K562 (cell line): Measurements from ENCODE around the gene GBA3. TPM values are rescaled to one million over a fixed set of nuclear protein-coding genes. Genes with fewer than 3 reads are reported as not detected.

Source experiments
- CUX1 ChIP-seq: fragments of 200-800 bp; sonication (Bioruptor generic); IDR thresholded peaks from 2 replicates; pipeline ENCODE4 v1.6.1; 2016; ENCODE audit warnings: missing genetic modification characterization, missing compliant biosample characterization
- EZH2 ChIP-seq: IDR thresholded peaks from 2 replicates; pipeline ENCODE4 v1.6.1; 2012; ENCODE audit warnings: low read depth, mild to moderate bottlenecking, inconsistent platforms, low read length, borderline replicate concordance
- MAFF ChIP-seq: IDR thresholded peaks from 2 replicates; pipeline ENCODE4 v1.6.1; 2012; ENCODE audit warnings: low read length, improper control_type of control experiment
- RNF2 ChIP-seq: sonication (generic); IDR thresholded peaks from 2 replicates; pipeline ENCODE4 v1.6.1; 2016
- SREBF1 ChIP-seq: fragments of 150-350 bp; IDR thresholded peaks from 2 replicates; pipeline ENCODE4 v1.6.1; 2014; ENCODE audit warnings: antibody characterized with exemption, low read depth, low read length, borderline replicate concordance
- STAT5B ChIP-seq: fragments of 250-450 bp; sonication (Bioruptor Pico); IDR thresholded peaks from 2 replicates; pipeline ENCODE4 v1.8.0; 2021; ENCODE audit warnings: mild to moderate bottlenecking, inconsistent platforms
- TCFL5 ChIP-seq: fragments of 250-450 bp; sonication (Bioruptor Pico); conservative IDR thresholded peaks from 2 replicates; pipeline ENCODE4 v1.6.1; 2021; ENCODE audit warnings: mild to moderate bottlenecking, moderate library complexity, matching md5 sums
- TGIF2 ChIP-seq: sonication (generic); formaldehyde crosslinking; IDR thresholded peaks from 2 replicates; pipeline ENCODE4 v1.8.1; 2022; ENCODE audit warnings: mild to moderate bottlenecking, missing genetic modification reagents, moderate library complexity
- ZNF445 ChIP-seq: fragments of 250-450 bp; sonication (Bioruptor Pico); IDR thresholded peaks from 2 replicates; pipeline ENCODE4 v1.4.0; 2020; ENCODE audit warnings: low read depth, mild to moderate bottlenecking, moderate library complexity
- ZNF561 ChIP-seq: fragments of 450-650 bp; formaldehyde crosslinking; conservative IDR thresholded peaks from 2 replicates; pipeline ENCODE4 v1.4.0; 2020; ENCODE audit warnings: mild to moderate bottlenecking, moderate library complexity
- polyA plus RNA-seq, 8 experiments: library from polyadenylated mRNA; depleted of rRNA in 4 of 8; stranded (reverse) in 5 of 8; unstranded in 3 of 8; fragments of >200 nt; fragmentation: Nextera tagmentation in 2 of 8; fragmentation: Illumina TruSeq in 1 of 8; extraction: Ambion mirVana in 2 of 8; extraction: Trizol in 1 of 8; gene quantifications; 2 replicates each; pipeline versions ENCODE4 v1.2.1 to v1.2.3, GENCODE V29; 2011 to 2014; ENCODE audit warnings: inconsistent platforms in 1 of 8, missing spikeins in 1 of 8
- total RNA-seq, 7 experiments: library from RNA; depleted of rRNA in 6 of 7; stranded (reverse); fragments of >200 nt in 6 of 7; fragmentation: Illumina TruSeq in 2 of 7; extraction: Trizol in 2 of 7; gene quantifications; 2 replicates each; pipeline versions ENCODE4 v1.2.1 to v1.2.3, GENCODE V29; 2011 to 2021; ENCODE audit warnings: low replicate concordance in 1 of 7

The GBA3 gene
- total and polyA plus RNA-seq, 9 of the 15 experiments (the other 6 are each of a cell fraction or from before 2014, with no cell fraction given), result 0.13 to 0.75 (median 0.40) TPM; not detected in 1

GRCh38 chr4:22842360-22843018 is 149.8 kb downstream of the GBA3 start (continued):
- TF ChIP-seq CUX1 (CRISPR knock-in tag), result no peak
- no peak for TF ChIP-seq ZNF445 (CRISPR knock-in tag)
- no peak for TF ChIP-seq SREBF1
- TF ChIP-seq ZNF561, result no peak
- TF ChIP-seq EZH2, result no peak
- TF ChIP-seq MAFF, result no peak
- no peak for TF ChIP-seq STAT5B (CRISPR knock-in tag)
- TF ChIP-seq TCFL5 (CRISPR knock-in tag), result no peak
- TF ChIP-seq RNF2, result no peak
- TF ChIP-seq TGIF2, result no peak
- TF ChIP-seq, all 486 proteins: peak for 0
